ENCODE measurements around the gene CR1L. TPM values are rescaled to one million over a fixed set of nuclear protein-coding genes. Genes with fewer than 3 reads are reported as not detected.

CR1L gene
- polyA plus RNA-seq, 5 donors: 0.28 to 1.4 (median 0.44) TPM

Other genes starting within 250 kb of the CR1L start
- under 1 TPM; 0.12 to 0.40 (median 0.19) TPM for gene CR2, start 190.8 kb upstream of the CR1L start, polyA plus RNA-seq (ENCODE audit: insufficient read depth in 1 of 5, insufficient read length in 5 of 5, low replicate concordance in 1 of 5)
- under 1 TPM; 0.42 to 0.84 (median 0.73) TPM for gene CR1, start 149.0 kb upstream of the CR1L start, polyA plus RNA-seq (ENCODE audit: insufficient read depth in 1 of 5, insufficient read length in 5 of 5, low replicate concordance in 1 of 5)
- gene CD46, start 106.9 kb downstream of the CR1L start, polyA plus RNA-seq (ENCODE audit: insufficient read depth in 1 of 5, insufficient read length in 5 of 5, low replicate concordance in 1 of 5): 100 to 1,000 TPM; 184 to 300 (median 253) TPM